IMR-90 (cell line): ENCODE measurements around the gene NAP1L1. TPM values are rescaled to one million over a fixed set of nuclear protein-coding genes. Genes with fewer than 3 reads are reported as not detected.
A peak's percentile ranks its signal among the peaks of the same experiment; 100 is the strongest.

Experiments used
- ATAC-seq: fragments of 200-7000 bp; cut with Tn5 transposase; 2 replicates; pipeline ENCODE4 v1.9.1; 2020; ENCODE audit warnings: low read depth, mild to moderate bottlenecking, moderate library complexity
- BruUV-seq: library from RNA; stranded (reverse); fragments of 400-500 nt; replicated peaks from 2 replicates; lab custom pipeline; 2021; lab: Mats Ljungman, UMichigan
- CTCF ChIA-PET: fragments of 300-600 bp; formaldehyde crosslinking; extraction: SDS; loops from one replicate; lab custom pipeline; 2021; ENCODE audit warnings: antibody characterized with exemption; lab: Yijun Ruan, JAX
- POLR2A ChIA-PET: fragments of 300-600 bp; sonication (Branson Sonifier 250); formaldehyde crosslinking; loops from one replicate; lab custom pipeline; 2022; ENCODE audit warnings: antibody characterized with exemption; ENCODE audit not compliant: unreplicated experiment; lab: Charles Lee
- DNase-seq: peaks from one replicate; pipeline ENCODE4 v3.0.0; 2013
- H2AFZ ChIP-seq: replicated peaks from 2 replicates; pipeline ENCODE3; 2013; ENCODE audit warnings: low read length, mild to moderate bottlenecking; ENCODE audit not compliant: poor library complexity
- H2AK5ac ChIP-seq: 2 replicates; pipeline ENCODE4 v1.6.1; 2013; ENCODE audit warnings: low read depth, low read length, inconsistent platforms
- H2AK9ac ChIP-seq: replicated peaks from 2 replicates; pipeline ENCODE3; 2013; ENCODE audit warnings: mild to moderate bottlenecking, low read depth, low read length, moderate library complexity; ENCODE audit not compliant: poor library complexity
- H2BK120ac ChIP-seq: 2 replicates; pipeline ENCODE4 v1.6.1; 2013; ENCODE audit warnings: low read depth, low read length, inconsistent platforms
- H2BK15ac ChIP-seq: 3 replicates; pipeline ENCODE4 v1.6.1; 2013; ENCODE audit warnings: low read depth, low read length, inconsistent platforms
- H2BK20ac ChIP-seq: 2 replicates; pipeline ENCODE4 v1.6.1; 2013; ENCODE audit warnings: low read depth, mild to moderate bottlenecking, inconsistent platforms, low read length, moderate library complexity
- H2BK5ac ChIP-seq: 2 replicates; pipeline ENCODE4 v1.6.1; 2013; ENCODE audit warnings: mild to moderate bottlenecking, low read depth, low read length, inconsistent platforms; ENCODE audit not compliant: poor library complexity, severe bottlenecking
- H3K14ac ChIP-seq: replicated peaks from 2 replicates; pipeline ENCODE4 v1.6.1; 2013; ENCODE audit warnings: low read depth, low read length, inconsistent platforms
- H3K18ac ChIP-seq: 2 replicates; pipeline ENCODE4 v1.6.1; 2013; ENCODE audit warnings: low read depth, low read length, control low read depth
- H3K23ac ChIP-seq: 2 replicates; pipeline ENCODE4 v1.6.1; 2013; ENCODE audit warnings: low read depth, low read length, inconsistent platforms
- H3K27ac ChIP-seq: 2 replicates; pipeline ENCODE4 v1.5.1; 2013; ENCODE audit warnings: mild to moderate bottlenecking, control low read depth, low read length; ENCODE audit not compliant: insufficient read depth
- H3K27me3 ChIP-seq: 2 replicates; pipeline ENCODE4 v1.6.1; 2013; ENCODE audit warnings: low read length; ENCODE audit not compliant: control insufficient read depth, insufficient read depth
- H3K36me3 ChIP-seq: 2 replicates; pipeline ENCODE4 v1.6.1; 2013; ENCODE audit warnings: low read length, mixed read lengths; ENCODE audit not compliant: control insufficient read depth, insufficient read depth
- H3K4ac ChIP-seq: 2 replicates; pipeline ENCODE4 v1.6.1; 2013; ENCODE audit warnings: low read depth, low read length, inconsistent platforms
- H3K4me1 ChIP-seq: 2 replicates; pipeline ENCODE4 v1.6.1; 2013; ENCODE audit warnings: low read length, mixed read lengths; ENCODE audit not compliant: control insufficient read depth, insufficient read depth
- H3K4me2 ChIP-seq: 2 replicates; pipeline ENCODE4 v1.6.1; 2013; ENCODE audit warnings: low read depth, mild to moderate bottlenecking, control low read depth, low read length, moderate library complexity
- H3K4me3 ChIP-seq: 2 replicates; pipeline ENCODE4 v1.5.1; 2013; ENCODE audit warnings: low read depth, mild to moderate bottlenecking, control low read depth, low read length, moderate library complexity; ENCODE audit not compliant: insufficient read depth
- H3K56ac ChIP-seq: 2 replicates; pipeline ENCODE4 v1.6.1; 2013; ENCODE audit warnings: low read length, inconsistent platforms; ENCODE audit not compliant: insufficient read depth; ENCODE audit errors: extremely low read depth
- H3K79me1 ChIP-seq, 2 experiments: 2 replicates each; pipeline ENCODE4 v1.6.1; 2013; ENCODE audit warnings: low read length in 2 of 2, inconsistent platforms in 1 of 2, low read depth in 1 of 2
- H3K9ac ChIP-seq: 2 replicates; pipeline ENCODE4 v1.6.1; 2013; ENCODE audit warnings: low read depth, low read length, control low read depth
- H3K9me1 ChIP-seq: 2 replicates; pipeline ENCODE4 v1.6.1; 2013; ENCODE audit warnings: low read length, inconsistent platforms; ENCODE audit not compliant: insufficient read depth
- H3K9me3 ChIP-seq: 2 replicates; pipeline ENCODE4 v1.6.1; 2013; ENCODE audit warnings: low read length; ENCODE audit not compliant: control insufficient read depth, insufficient read depth
- H4K20me1 ChIP-seq: 2 replicates; pipeline ENCODE4 v1.6.1; 2013; ENCODE audit warnings: low read length, inconsistent platforms; ENCODE audit not compliant: insufficient read depth
- H4K5ac ChIP-seq: 2 replicates; pipeline ENCODE4 v1.6.1; 2013; ENCODE audit warnings: mild to moderate bottlenecking, low read depth, low read length, control low read depth
- H4K8ac ChIP-seq, 2 experiments: 2 replicates each; pipeline ENCODE4 v1.6.1; 2013; ENCODE audit warnings: low read depth in 2 of 2, low read length in 2 of 2, control low read depth in 1 of 2, inconsistent platforms in 1 of 2
- H4K91ac ChIP-seq: 2 replicates; pipeline ENCODE4 v1.6.1; 2013; ENCODE audit warnings: low read depth, low read length, inconsistent platforms; ENCODE audit not compliant: insufficient read depth
- NFE2L2 ChIP-seq: fragments of 150-350 bp; IDR thresholded peaks from 2 replicates; pipeline ENCODE4 v1.6.1; 2016; ENCODE audit warnings: low read depth, mild to moderate bottlenecking, low read length
- RCOR1 ChIP-seq: IDR thresholded peaks from 2 replicates; pipeline ENCODE4 v1.6.1; 2012; ENCODE audit warnings: mild to moderate bottlenecking, low read length, improper control_type of control experiment; ENCODE audit not compliant: insufficient replicate concordance
- WGBS, 2 experiments: methylation state at CpG; one replicate each; pipeline versions ENCODE4 v1.1.5 to v1.1.7; 2013; ENCODE audit warnings: missing lambda C conversion rate in 2 of 2; ENCODE audit not compliant: insufficient read length in 1 of 2; ENCODE audit errors: extremely low coverage in 2 of 2; 5-methylcytosine and 5-hydroxymethylcytosine counted together
- dilution Hi-C: fragments of 300-500 bp; cut with HindIII; formaldehyde crosslinking; loops from one replicate; pipeline ENCODE4 v1.14.3; 2018; ENCODE audit warnings: low sequenced_read_pairs; ENCODE audit not compliant: unreplicated experiment
- in situ Hi-C: fragments of 300-500 bp; cut with MboI; formaldehyde crosslinking; loops from 3 replicates; pipeline ENCODE4 v1.14.3; 2019; ENCODE audit warnings: low sequenced_read_pairs, inconsistent platforms, mixed read lengths
- intact Hi-C: fragments of 100-400 bp; cut with micrococcal nuclease; formaldehyde crosslinking; loops from 2 replicates; pipeline ENCODE4 v1.10.0; 2022
- polyA plus RNA-seq, 3 experiments: library from polyadenylated mRNA; depleted of rRNA; stranded (reverse); fragments of >200 nt; gene quantifications; 2 replicates each; pipeline ENCODE4 v1.2.3, GENCODE V29; 2012; ENCODE audit warnings: low replicate concordance in 1 of 3
- total RNA-seq: library from RNA; depleted of rRNA; stranded (reverse); fragments of >200 nt; gene quantifications from 2 replicates; pipeline ENCODE4 v1.2.3, GENCODE V29; 2012

The NAP1L1 gene
- total and polyA plus RNA-seq, 2 of the 4 experiments (the other 2 are of a cell fraction): 86.4 to 200 TPM

- in situ Hi-C loops (loop anchor here (10.0 kb wide), 1 partner anchor 269 kb away; the partner anchor contains the start of gene BBS10), dilution Hi-C loops (no loop called here), intact Hi-C loops (no loop called here)
- Histone ChIP-seq H3K79me1 (peaks cover 7 to 57% of the 10 kb centered on the region in 2 experiments; a peak in 3 of 4 replicates), H3K36me3 (peaks cover 12% of the 10 kb centered on the region), H2AK9ac (no peak overlapping the region), H3K27me3 (no peaks in the 10 kb centered on the region), H3K9me3 (0 out of 2 replicates have a peak, but pooled peaks cover 2% of the 10 kb centered on the region), H4K8ac (peak overlapping the region in 1 of 2 experiments; percentile 20; a peak in 1 of 4 replicates), H3K4me1 (peaks cover 5% of the 10 kb centered on the region), H4K91ac (no peak overlapping the region), H3K4me2 (no peak overlapping the region), H3K9me1 (peaks cover 11% of the 10 kb centered on the region), H4K5ac (no peak overlapping the region), H3K14ac (no peak overlapping the region), H3K4ac (no peak overlapping the region), H3K56ac (no peak overlapping the region), H3K18ac (no peak overlapping the region), H2BK20ac (no peak overlapping the region), H3K4me3 (no peak overlapping the region), H2BK120ac (no peak overlapping the region), H2AK5ac (no peak overlapping the region), H3K23ac (no peak overlapping the region; the same call in 1 of the 2 replicates), H2AFZ (no peak overlapping the region), H3K9ac (no peak overlapping the region), H2BK15ac (no peak overlapping the region), H3K27ac (no peak overlapping the region), H2BK5ac (peak overlapping the region; percentile 33), H4K20me1 (peaks cover 89% of the 10 kb centered on the region)
- whole genome bisulfite sequencing, 2 experiments: no CpG with 5 or more reads among the region's 1 CpG
- DNase-seq (no peak), ATAC-seq (no peak)
- ChIA-PET CTCF (interaction anchor here (1.1 kb wide), 1 partner anchor 9 kb away, joined by 4 read pairs; no protein-coding TSS in a partner anchor), POLR2A (no interaction called here)
- no peak for TF ChIP-seq RCOR1
- peak; percentile 47; the same call in 1 of the 2 replicates for TF ChIP-seq NFE2L2
- no TSS peak for BruUV-seq
Observed at GRCh38 chr12:76075448-76075847, 9.0 kb downstream of the NAP1L1 start.
